Hair follicular keratinocyte (primary cell): ENCODE measurements around the gene ENC1. TPM values are rescaled to one million over a fixed set of nuclear protein-coding genes. Genes with fewer than 3 reads are reported as not detected.

Experiments
- total RNA-seq: library from RNA; depleted of rRNA; stranded (reverse); fragments of >200 nt; gene quantifications from 2 replicates; pipeline ENCODE4 v1.2.3, GENCODE V29; 2015

Gene ENC1
- total RNA-seq = 30.9 and 31.8 TPM in 2 replicates

GRCh38 chr5:74640450-74640953, at the start of gene ENC1:
Gene ENC1, minus strand, starts transcription at chr5:74640728. Its CDS starts 4,243 bp downstream, at chr5:74636485.

GRCh38 chr5:74684900-74685851, 44.6 kb upstream of the ENC1 start, which contains the start of gene HEXB:
Gene HEXB, plus strand, starts transcription at chr5:74685233. Its CDS starts 28 bp downstream, at chr5:74685261.

Other genes with a start within 250 kb of the ENC1 start
- 110 and 114 TPM in 2 replicates for gene HEXB, start 44.5 kb upstream of the ENC1 start, total RNA-seq
- 36.2 and 36.6 TPM in 2 replicates for gene GFM2, start 126.4 kb upstream of the ENC1 start, total RNA-seq
- gene NSA2, start 126.5 kb upstream of the ENC1 start, total RNA-seq = 79.2 and 113 TPM in 2 replicates
- 19.4 and 22.3 TPM in 2 replicates for gene FAM169A, start 225.7 kb upstream of the ENC1 start, total RNA-seq